HEK293 (cell line): Measurements from ENCODE around the gene CLN3.
A peak's percentile ranks its signal among the peaks of the same experiment; 100 is the strongest.

ENCODE experiments used
- CTCF ChIA-PET: fragments of 350-600 bp; formaldehyde crosslinking; extraction: SDS; loops from one replicate; lab custom pipeline; 2021; ENCODE audit warnings: antibody characterized with exemption; lab: Yijun Ruan, JAX
- POLR2A ChIA-PET: fragments of 300-600 bp; formaldehyde crosslinking; extraction: SDS; loops from one replicate; lab custom pipeline; 2020; ENCODE audit warnings: antibody characterized with exemption, inconsistent platforms; lab: Yijun Ruan, JAX
- H3K27ac ChIP-seq: fragments of 200-500 bp; sonication (Bioruptor generic); 2 replicates; pipeline ENCODE4 v1.5.1; 2014; ENCODE audit warnings: low read depth, low read length, control low read depth, inconsistent platforms; ENCODE audit errors: extremely low read depth
- H3K36me3 ChIP-seq, 2 experiments: fragments of 200-500 bp in 1 of 2; sonication (Bioruptor generic) in 1 of 2; 1 replicate in 1 of 2; 2 replicates in 1 of 2; pipeline ENCODE4 v1.5.1; 2014 to 2017; ENCODE audit warnings: inconsistent platforms in 2 of 2, low read length in 2 of 2; ENCODE audit not compliant: control insufficient read depth in 2 of 2, insufficient read depth in 1 of 2
- H3K4me1 ChIP-seq: fragments of 200-500 bp; sonication (Bioruptor generic); 2 replicates; pipeline ENCODE4 v1.5.1; 2014; ENCODE audit warnings: mild to moderate bottlenecking, low read length, inconsistent platforms; ENCODE audit not compliant: control insufficient read depth, insufficient read depth
- H3K4me3 ChIP-seq: 2 replicates; pipeline ENCODE4 v1.5.1; 2011; ENCODE audit warnings: low read depth, mild to moderate bottlenecking, control low read depth, low read length, moderate library complexity
- H3K9me3 ChIP-seq: fragments of 200-500 bp; sonication (Bioruptor generic); 2 replicates; pipeline ENCODE4 v1.5.1; 2014; ENCODE audit warnings: low read depth, low read length, inconsistent platforms; ENCODE audit not compliant: control insufficient read depth, insufficient read depth
- BCL11A ChIP-seq: fragments of 450-650 bp; formaldehyde crosslinking; IDR thresholded peaks from 2 replicates; pipeline ENCODE4 v1.5.1; 2016; ENCODE audit warnings: low read depth, missing biosample characterization, missing genetic modification characterization
- BCL11B ChIP-seq: fragments of 450-650 bp; formaldehyde crosslinking; IDR thresholded peaks from 2 replicates; pipeline ENCODE4 v1.5.1; 2016; ENCODE audit warnings: low read depth, missing biosample characterization, missing genetic modification characterization
- KLF16 ChIP-seq: fragments of 450-650 bp; formaldehyde crosslinking; IDR thresholded peaks from 2 replicates; pipeline ENCODE4 v1.5.1; 2017; ENCODE audit warnings: missing biosample characterization, missing genetic modification characterization
- KLF7 ChIP-seq: fragments of 450-650 bp; formaldehyde crosslinking; IDR thresholded peaks from 2 replicates; pipeline ENCODE4 v1.5.1; 2016; ENCODE audit warnings: missing biosample characterization, missing genetic modification characterization, borderline replicate concordance
- PBX3 ChIP-seq: sonication (generic); formaldehyde crosslinking; IDR thresholded peaks from 2 replicates; pipeline ENCODE4 v1.8.1; 2022; ENCODE audit warnings: mild to moderate bottlenecking, moderate library complexity, missing genetic modification reagents
- PRDM1 ChIP-seq: fragments of 450-650 bp; formaldehyde crosslinking; IDR thresholded peaks from 2 replicates; pipeline ENCODE4; 2016; ENCODE audit warnings: missing biosample characterization, missing genetic modification characterization
- ZNF112 ChIP-seq: fragments of 450-650 bp; formaldehyde crosslinking; IDR thresholded peaks from 2 replicates; pipeline ENCODE4 v1.5.0; 2017; ENCODE audit warnings: missing biosample characterization, missing genetic modification characterization
- ZNF132 ChIP-seq: fragments of 450-650 bp; formaldehyde crosslinking; IDR thresholded peaks from 2 replicates; pipeline ENCODE4 v1.5.1; 2017; ENCODE audit warnings: missing biosample characterization, missing genetic modification characterization, borderline replicate concordance
- ZNF138 ChIP-seq: fragments of 450-650 bp; formaldehyde crosslinking; IDR thresholded peaks from 2 replicates; pipeline ENCODE4 v1.5.1; 2016; ENCODE audit warnings: missing biosample characterization, missing genetic modification characterization, borderline replicate concordance
- ZNF157 ChIP-seq: fragments of 450-650 bp; formaldehyde crosslinking; IDR thresholded peaks from 2 replicates; pipeline ENCODE4 v1.5.1; 2016; ENCODE audit warnings: missing biosample characterization, missing genetic modification characterization
- ZNF23 ChIP-seq: fragments of 450-650 bp; formaldehyde crosslinking; IDR thresholded peaks from 2 replicates; pipeline ENCODE4 v1.5.1; 2016; ENCODE audit warnings: missing biosample characterization, missing genetic modification characterization, borderline replicate concordance
- ZNF274 ChIP-seq, 2 experiments: fragments of 200-500 bp in 1 of 2; fragments of 450-650 bp in 1 of 2; sonication (Bioruptor generic) in 1 of 2; formaldehyde crosslinking in 1 of 2; IDR thresholded peaks; 2 replicates each; pipeline versions ENCODE4 v1.5.1 to v1.6.1; 2014 to 2016; ENCODE audit warnings: borderline replicate concordance in 1 of 2, inconsistent platforms in 1 of 2, low read length in 1 of 2, missing biosample characterization in 1 of 2, missing genetic modification characterization in 1 of 2
- ZNF341 ChIP-seq: fragments of 450-650 bp; formaldehyde crosslinking; IDR thresholded peaks from 2 replicates; pipeline ENCODE4; 2016; ENCODE audit warnings: low read depth, missing biosample characterization, missing genetic modification characterization
- ZNF350 ChIP-seq: fragments of 450-650 bp; formaldehyde crosslinking; IDR thresholded peaks from 2 replicates; pipeline ENCODE4 v1.5.0; 2017; ENCODE audit warnings: missing biosample characterization, mild to moderate bottlenecking, missing genetic modification characterization
- ZNF366 ChIP-seq: fragments of 450-650 bp; formaldehyde crosslinking; conservative IDR thresholded peaks from 2 replicates; pipeline ENCODE4 v1.5.1; 2016; ENCODE audit warnings: missing biosample characterization, missing genetic modification characterization
- ZNF530 ChIP-seq: fragments of 450-650 bp; formaldehyde crosslinking; IDR thresholded peaks from 2 replicates; pipeline ENCODE4 v1.5.1; 2016; ENCODE audit warnings: low read depth, missing biosample characterization, missing genetic modification characterization
- ZNF549 ChIP-seq: fragments of 450-650 bp; IDR thresholded peaks from 2 replicates; pipeline ENCODE4 v1.5.1; 2018; ENCODE audit warnings: missing biosample characterization, missing genetic modification characterization, mild to moderate bottlenecking, inconsistent platforms, moderate library complexity
- ZNF629 ChIP-seq: fragments of 450-650 bp; formaldehyde crosslinking; IDR thresholded peaks from 2 replicates; pipeline ENCODE4 v1.5.1; 2017; ENCODE audit warnings: missing biosample characterization, missing genetic modification characterization
- ZNF660 ChIP-seq: fragments of 450-650 bp; IDR thresholded peaks from 2 replicates; pipeline ENCODE4 v1.5.1; 2018; ENCODE audit warnings: missing biosample characterization, mild to moderate bottlenecking, missing genetic modification characterization
- ZNF664 ChIP-seq: fragments of 450-650 bp; formaldehyde crosslinking; IDR thresholded peaks from 2 replicates; pipeline ENCODE4 v1.5.1; 2016; ENCODE audit warnings: missing biosample characterization, missing genetic modification characterization
- ZNF677 ChIP-seq: fragments of 450-650 bp; IDR thresholded peaks from 2 replicates; pipeline ENCODE4 v1.5.0; 2018; ENCODE audit warnings: missing biosample characterization, mild to moderate bottlenecking, missing genetic modification characterization, moderate library complexity
- ZNF692 ChIP-seq: fragments of 450-650 bp; formaldehyde crosslinking; IDR thresholded peaks from 2 replicates; pipeline ENCODE4 v1.5.1; 2016; ENCODE audit warnings: missing biosample characterization, missing genetic modification characterization
- ZSCAN4 ChIP-seq: fragments of 450-650 bp; formaldehyde crosslinking; IDR thresholded peaks from 2 replicates; pipeline ENCODE4 v1.5.1; 2017; ENCODE audit warnings: missing biosample characterization, missing genetic modification characterization

CLN3 gene

GRCh38 chr16:28537076-28537475 is 45.2 kb upstream of the CLN3 start (continued):
- no peak for TF ChIP-seq ZNF112 (tag by site-specific recombination)
- TF ChIP-seq BCL11B (tag by site-specific recombination): no peak
- no peak for TF ChIP-seq PBX3
- TF ChIP-seq ZNF341 (tag by site-specific recombination): no peak
- no peak for TF ChIP-seq PRDM1 (tag by site-specific recombination)
- no peak for TF ChIP-seq ZNF629

- H3K27ac ChIP-seq: no peak overlapping the region
These were observed 42.9 kb upstream of the CLN3 start for GRCh38 chr16:28534542-28535373.

GRCh38 chr16:28532940-28533647 is 41.2 kb upstream of the CLN3 start:
- H3K36me3 ChIP-seq: no peaks in the 10 kb centered on the region
- ChIA-PET CTCF (interaction anchor here (0.6 kb wide), 1 partner anchor 20 kb away, joined by 3 read pairs; no protein-coding TSS in a partner anchor), POLR2A (no interaction called here)
- H3K27ac ChIP-seq: no peak overlapping the region
- no peaks in the 10 kb centered on the region for H3K9me3 ChIP-seq
- H3K4me1 ChIP-seq: no peaks in the 10 kb centered on the region
- TF ChIP-seq ZNF692 (tag by site-specific recombination): 0 out of 2 replicates have a peak, but pooled peaks have one; percentile 43
- no peak for TF ChIP-seq KLF16 (tag by site-specific recombination)
- no peak for TF ChIP-seq ZNF677 (tag by site-specific recombination)
- no peak overlapping the region for H3K4me3 ChIP-seq

More at GRCh38 chr16:28534542-28535373, 42.9 kb upstream of the CLN3 start:
- TF ChIP-seq ZSCAN4 (no peak), ZNF138 (no peak), BCL11A (tag by site-specific recombination) (no peak), ZNF660 (tag by site-specific recombination) (no peak), KLF7 (tag by site-specific recombination) (peak; percentile 33; the same call in 1 of the 2 replicates), ZNF350 (tag by site-specific recombination) (no peak), ZNF366 (peak; percentile 96), ZNF157 (tag by site-specific recombination) (0 out of 2 replicates have a peak, but pooled peaks have one; percentile 15), ZNF664 (tag by site-specific recombination) (no peak), ZNF530 (tag by site-specific recombination) (no peak), ZNF132 (tag by site-specific recombination) (no peak), ZNF549 (tag by site-specific recombination) (no peak), ZNF274 (IDR thresholded peaks at IDR 0.05; ENCODE audit: low read length) (no peak), ZNF274 (tag by site-specific recombination; IDR thresholded peaks at IDR 0.05; ENCODE audit: borderline replicate concordance) (no peak), ZNF23 (no peak)
- Histone ChIP-seq H3K9me3 (no peaks in the 10 kb centered on the region), H3K36me3 (no peaks in the 10 kb centered on the region), H3K4me1 (no peaks in the 10 kb centered on the region), H3K4me3 (no peak overlapping the region)
- ChIA-PET CTCF (interaction anchor here (0.5 kb wide), 1 partner anchor 99 kb away, joined by 4 read pairs; no protein-coding TSS in a partner anchor), POLR2A (no interaction called here)
